Measurements from ENCODE around the gene BABAM2. TPM values are rescaled to one million over a fixed set of nuclear protein-coding genes. Genes with fewer than 3 reads are reported as not detected.

Gene BABAM2
- total and polyA plus RNA-seq, 2 experiments from 2014 or later: 35.2 to 46.1 TPM

GRCh38 chr2:27888790-27889189, 1.7 kb upstream of the BABAM2 start:
- Histone ChIP-seq H3K27ac (peak overlapping the region; percentile 75), H3K4me3 (peak overlapping the region; percentile 82)

GRCh38 chr2:27889774-27890145, 769 bp upstream of the BABAM2 start:
- DNase-seq: peak; percentile 28
- peaks cover 47% of the 10 kb centered on the region for H3F3A ChIP-seq (ENCODE audit: insufficient read depth)
- in situ Hi-C loops (cut with MboI): no loop called here
- H4K20me1 ChIP-seq (ENCODE audit: insufficient read depth): no peaks in the 10 kb centered on the region
- TF ChIP-seq EZH2phosphoT487 (IDR thresholded peaks at IDR 0.05; ENCODE audit: insufficient read depth, low read depth): no peak
- no peak for TF ChIP-seq EZH2 (IDR thresholded peaks at IDR 0.05; ENCODE audit: insufficient read depth, poor library complexity, severe bottlenecking)
- H3K9ac ChIP-seq: peak overlapping the region; percentile 87
- no peaks in the 10 kb centered on the region for H3K9me2 ChIP-seq (ENCODE audit: insufficient read depth)
- peak overlapping the region; percentile 92 for H2AFZ ChIP-seq
- peak overlapping the region; percentile 75 for H3K27ac ChIP-seq
- peaks cover 49% of the 10 kb centered on the region for H3K4me1 ChIP-seq (ENCODE audit: insufficient read depth)
- no peaks in the 10 kb centered on the region for H3K27me3 ChIP-seq (replicated peaks; ENCODE audit: insufficient read depth)
- WGBS, 2 experiments (ENCODE audit: low coverage in 1 of 2, low lambda C conversion rate in 2 of 2, missing lambda C conversion rate in 2 of 2): 13 to 14% methylated on average over 10 of the region's 10 CpGs
- peak overlapping the region; percentile 83 for H3K4me2 ChIP-seq (ENCODE audit: unreplicated experiment)
- no peaks in the 10 kb centered on the region for H3K36me3 ChIP-seq (ENCODE audit: low read depth)
- H3K9me3 ChIP-seq (ENCODE audit: low read depth): no peaks in the 10 kb centered on the region
- H3K4me3 ChIP-seq: peak overlapping the region; percentile 82
- peaks cover 40% of the 10 kb centered on the region for H3K79me2 ChIP-seq (ENCODE audit: insufficient read depth)

More at GRCh38 chr2:27888790-27889189, 1.7 kb upstream of the BABAM2 start:
- peak; percentile 65 for DNase-seq
- Histone ChIP-seq H3K9ac (peak overlapping the region; percentile 87; the same call in 1 of the 2 replicates), H3K27me3 (replicated peaks; ENCODE audit: insufficient read depth) (no peaks in the 10 kb centered on the region), H3K9me3 (ENCODE audit: low read depth) (no peaks in the 10 kb centered on the region), H3K79me2 (ENCODE audit: insufficient read depth) (peaks cover 40% of the 10 kb centered on the region), H3K36me3 (ENCODE audit: low read depth) (no peaks in the 10 kb centered on the region), H3K9me2 (ENCODE audit: insufficient read depth) (no peaks in the 10 kb centered on the region), H4K20me1 (ENCODE audit: insufficient read depth) (no peaks in the 10 kb centered on the region), H3K4me2 (ENCODE audit: unreplicated experiment) (peak overlapping the region; percentile 83), H3K4me1 (ENCODE audit: insufficient read depth) (peaks cover 52% of the 10 kb centered on the region), H3F3A (ENCODE audit: insufficient read depth) (peaks cover 47% of the 10 kb centered on the region), H2AFZ (0 out of 2 replicates have a peak overlapping the region, but pooled peaks have one; percentile 92)
- in situ Hi-C loops (cut with MboI): no loop called here
- TF ChIP-seq EZH2phosphoT487 (IDR thresholded peaks at IDR 0.05; ENCODE audit: insufficient read depth, low read depth) (no peak), EZH2 (IDR thresholded peaks at IDR 0.05; ENCODE audit: insufficient read depth, poor library complexity, severe bottlenecking) (no peak)
- WGBS, 2 experiments (ENCODE audit: low coverage in 1 of 2, low lambda C conversion rate in 2 of 2, missing lambda C conversion rate in 2 of 2): 9% methylated on average over 3 of the region's 3 CpGs

- DNase-seq: peak; percentile 85
- peak overlapping the region; percentile 83 for H3K4me2 ChIP-seq (ENCODE audit: unreplicated experiment)
- peaks cover 40% of the 10 kb centered on the region for H3K79me2 ChIP-seq (ENCODE audit: insufficient read depth)
- 17% methylated on average over 23 to 24 of the region's 24 CpGs for WGBS, 2 experiments (ENCODE audit: low coverage in 1 of 2, low lambda C conversion rate in 2 of 2, missing lambda C conversion rate in 2 of 2)
- no peaks in the 10 kb centered on the region for H3K9me2 ChIP-seq (ENCODE audit: insufficient read depth)
- peak overlapping the region; percentile 75 for H3K27ac ChIP-seq
- H3K27me3 ChIP-seq (replicated peaks; ENCODE audit: insufficient read depth): no peaks in the 10 kb centered on the region
- H4K20me1 ChIP-seq (ENCODE audit: insufficient read depth): no peaks in the 10 kb centered on the region
- H2AFZ ChIP-seq: peak overlapping the region; percentile 92
- TF ChIP-seq EZH2phosphoT487 (IDR thresholded peaks at IDR 0.05; ENCODE audit: insufficient read depth, low read depth) (no peak), EZH2 (IDR thresholded peaks at IDR 0.05; ENCODE audit: insufficient read depth, poor library complexity, severe bottlenecking) (no peak)
- H3K9me3 ChIP-seq (ENCODE audit: low read depth): no peaks in the 10 kb centered on the region
- H3F3A ChIP-seq (ENCODE audit: insufficient read depth): peaks cover 34% of the 10 kb centered on the region
- peak overlapping the region; percentile 87 for H3K9ac ChIP-seq
- H3K4me1 ChIP-seq (ENCODE audit: insufficient read depth): peaks cover 36% of the 10 kb centered on the region
- in situ Hi-C loops (cut with MboI): no loop called here
- H3K36me3 ChIP-seq (ENCODE audit: low read depth): no peaks in the 10 kb centered on the region; the same call in 1 of the 2 replicates
- peak overlapping the region; percentile 82 for H3K4me3 ChIP-seq
These were observed 569 bp downstream of the BABAM2 start for GRCh38 chr2:27890924-27891672.

- no peak overlapping the region; the same call in 1 of the 2 replicates for H2AFZ ChIP-seq
- peak overlapping the region; percentile 82 for H3K4me3 ChIP-seq
- no peaks in the 10 kb centered on the region for H3K9me3 ChIP-seq (ENCODE audit: low read depth)
- peaks cover 33% of the 10 kb centered on the region for H3F3A ChIP-seq (ENCODE audit: insufficient read depth)
- DNase-seq: peak; percentile 52
- H3K4me2 ChIP-seq (ENCODE audit: unreplicated experiment): peak overlapping the region; percentile 83
- no peaks in the 10 kb centered on the region for H3K9me2 ChIP-seq (ENCODE audit: insufficient read depth)
- peak overlapping the region; percentile 75 for H3K27ac ChIP-seq
- no peaks in the 10 kb centered on the region for H4K20me1 ChIP-seq (ENCODE audit: insufficient read depth)
- no peak overlapping the region for H3K9ac ChIP-seq
- H3K79me2 ChIP-seq (ENCODE audit: insufficient read depth): peaks cover 40% of the 10 kb centered on the region
- in situ Hi-C loops (cut with MboI): no loop called here
- 95 to 96% methylated on average over 5 of the region's 5 CpGs for WGBS, 2 experiments (ENCODE audit: low coverage in 1 of 2, low lambda C conversion rate in 2 of 2, missing lambda C conversion rate in 2 of 2)
- H3K36me3 ChIP-seq (ENCODE audit: low read depth): no peaks in the 10 kb centered on the region; the same call in 1 of the 2 replicates
- H3K27me3 ChIP-seq (replicated peaks; ENCODE audit: insufficient read depth): no peaks in the 10 kb centered on the region
- TF ChIP-seq EZH2 (IDR thresholded peaks at IDR 0.05; ENCODE audit: insufficient read depth, poor library complexity, severe bottlenecking) (no peak), EZH2phosphoT487 (IDR thresholded peaks at IDR 0.05; ENCODE audit: insufficient read depth, low read depth) (no peak)
- H3K4me1 ChIP-seq (ENCODE audit: insufficient read depth): peaks cover 32% of the 10 kb centered on the region
These were observed 1.2 kb downstream of the BABAM2 start for GRCh38 chr2:27891673-27892105.
